ENCODE measurements around the gene RBBP5. TPM values are rescaled to one million over a fixed set of nuclear protein-coding genes. Genes with fewer than 3 reads are reported as not detected.

Gene RBBP5
- total RNA-seq, 4 donors from 2014 or later: 14.4 to 25.1 (median 21.2) TPM

- H3K4me3 ChIP-seq: no peak overlapping the region
- ATAC-seq: peak; percentile 17 to 68
- H3K9me3 ChIP-seq: no peaks in the 10 kb centered on the region
- intact Hi-C loops (cut with DNase I; ENCODE audit: low total_unique reads) (loop anchor here (5.0 kb wide), 2 partner anchors 69 to 84 kb away; no protein-coding TSS in a partner anchor), in situ Hi-C loops (cut with MboI; ENCODE audit: low sequenced_read_pairs in 4 of 4) (loop anchor here in 2 of 4 donors (5.0 to 10.0 kb wide), 2 partner anchors 84 to 87 kb away; no protein-coding TSS in a partner anchor)
- DNase-seq: peak; percentile 13 to 55
- H3K4me1 ChIP-seq: no peaks in the 10 kb centered on the region
- H3K27ac ChIP-seq: no peak overlapping the region
- no peaks in the 10 kb centered on the region for H3K27me3 ChIP-seq
- H3K36me3 ChIP-seq: no peaks in the 10 kb centered on the region
- peak; percentile 53 to 79 (median 74) for TF ChIP-seq CTCF (IDR thresholded peaks at IDR 0.05 in 4 of 5, conservative IDR thresholded peaks at IDR 0.05 in 1 of 5)
- no peak for TF ChIP-seq POLR2A (IDR thresholded peaks at IDR 0.05)
Measured at GRCh38 chr1:205061665-205062069, 60.1 kb downstream of the RBBP5 start.

- DNase-seq (no peak), ATAC-seq (peak in 1 of 2 donors; percentile 29)
- TF ChIP-seq CTCF (IDR thresholded peaks at IDR 0.05 in 4 of 5, conservative IDR thresholded peaks at IDR 0.05 in 1 of 5) (no peak), POLR2A (IDR thresholded peaks at IDR 0.05) (no peak)
- no peaks in the 10 kb centered on the region for H3K36me3 ChIP-seq
- intact Hi-C loops (cut with DNase I; ENCODE audit: low total_unique reads) (loop anchor here (5.0 kb wide), 2 partner anchors 69 to 84 kb away; no protein-coding TSS in a partner anchor), in situ Hi-C loops (cut with MboI; ENCODE audit: low sequenced_read_pairs in 4 of 4) (loop anchor here in 2 of 4 donors (5.0 to 10.0 kb wide), 2 partner anchors 84 to 86 kb away; no protein-coding TSS in a partner anchor)
- H3K27me3 ChIP-seq: no peaks in the 10 kb centered on the region
- no peak overlapping the region for H3K27ac ChIP-seq
- H3K4me3 ChIP-seq: no peak overlapping the region
- H3K9me3 ChIP-seq: no peaks in the 10 kb centered on the region
- no peaks in the 10 kb centered on the region for H3K4me1 ChIP-seq
Measured at GRCh38 chr1:205061227-205061626, 60.6 kb downstream of the RBBP5 start.

GRCh38 chr1:205060746-205061145, 61.0 kb downstream of the RBBP5 start:
- Histone ChIP-seq H3K9me3 (no peaks in the 10 kb centered on the region), H3K27ac (no peak overlapping the region), H3K27me3 (no peaks in the 10 kb centered on the region), H3K36me3 (no peaks in the 10 kb centered on the region), H3K4me1 (no peaks in the 10 kb centered on the region), H3K4me3 (no peak overlapping the region)
- intact Hi-C loops (cut with DNase I; ENCODE audit: low total_unique reads): loop anchor here (5.0 kb wide), 2 partner anchors 68 to 83 kb away; no protein-coding TSS in a partner anchor
- DNase-seq: no peak
- TF ChIP-seq POLR2A (IDR thresholded peaks at IDR 0.05): no peak
- TF ChIP-seq CTCF (IDR thresholded peaks at IDR 0.05 in 4 of 5, conservative IDR thresholded peaks at IDR 0.05 in 1 of 5): no peak
- in situ Hi-C loops (cut with MboI; ENCODE audit: low sequenced_read_pairs in 4 of 4): loop anchor here in 2 of 4 donors (5.0 to 10.0 kb wide), 2 partner anchors 83 to 86 kb away; no protein-coding TSS in a partner anchor
- no peak for ATAC-seq

- H3K27ac ChIP-seq: no peak overlapping the region
- DNase-seq (no peak), ATAC-seq (no peak)
- H3K4me3 ChIP-seq: no peak overlapping the region
- no peaks in the 10 kb centered on the region for H3K36me3 ChIP-seq
- no peaks in the 10 kb centered on the region for H3K4me1 ChIP-seq
- intact Hi-C loops (cut with DNase I; ENCODE audit: low total_unique reads): loop anchor here (5.0 kb wide), 2 partner anchors 67 to 82 kb away; no protein-coding TSS in a partner anchor
- no peak for TF ChIP-seq CTCF (IDR thresholded peaks at IDR 0.05 in 4 of 5, conservative IDR thresholded peaks at IDR 0.05 in 1 of 5)
- TF ChIP-seq POLR2A (IDR thresholded peaks at IDR 0.05): no peak
- in situ Hi-C loops (cut with MboI; ENCODE audit: low sequenced_read_pairs in 4 of 4): loop anchor here in 3 of 4 donors (5.0 to 10.0 kb wide), 3 partner anchors 77 to 85 kb away; no protein-coding TSS in a partner anchor
- no peaks in the 10 kb centered on the region for H3K27me3 ChIP-seq
- H3K9me3 ChIP-seq: no peaks in the 10 kb centered on the region
Measured at GRCh38 chr1:205059660-205060059, 62.1 kb downstream of the RBBP5 start.

All from gastrocnemius medialis (tissue), 4 donors.